ENCODE data around the gene ZFPM1.
A peak's percentile ranks its signal among the peaks of the same experiment; 100 is the strongest.

ZFPM1 gene

DNA sequence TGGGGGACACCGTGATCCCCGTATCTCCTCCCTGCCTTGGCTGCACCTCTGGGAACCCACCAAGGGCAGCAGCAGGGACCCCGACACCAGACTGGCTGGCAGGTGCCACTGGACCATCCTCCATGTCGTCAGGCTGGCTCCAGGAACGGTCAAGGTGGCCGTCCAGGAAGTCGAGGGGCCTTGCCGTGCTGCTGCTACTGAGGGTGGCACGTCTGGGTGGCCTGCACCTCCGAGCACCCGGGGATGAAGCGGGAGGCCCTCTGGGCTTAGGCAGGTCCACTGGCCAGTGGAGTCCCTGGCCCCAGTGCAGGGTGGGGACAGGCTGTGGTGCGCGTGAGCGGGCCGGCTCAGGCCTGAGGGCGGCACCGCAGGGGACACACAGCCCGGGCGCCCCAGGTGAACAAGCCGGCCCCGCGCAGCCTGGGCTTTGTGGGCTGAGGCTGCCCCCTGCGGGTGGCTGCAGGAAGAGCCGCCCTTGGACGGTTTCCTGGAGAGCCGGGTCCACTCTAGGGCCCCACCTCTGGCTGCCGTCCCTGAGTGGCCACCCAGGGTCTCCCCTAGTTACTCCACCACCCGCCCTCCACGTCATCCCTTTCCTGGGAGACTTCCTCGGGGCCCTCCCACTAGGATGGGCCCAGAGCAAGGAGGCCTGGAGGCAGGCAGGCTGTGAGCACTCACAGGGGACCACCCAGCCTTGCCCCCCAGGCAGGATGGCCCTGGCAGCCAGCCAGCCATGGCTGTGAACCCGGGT is 74.3 kb downstream of the ZFPM1 start:
- no peak for TF ChIP-seq ZNF565 (CRISPR knock-in tag; conservative IDR thresholded peaks at IDR 0.05; ENCODE audit: low read depth)
- peak; percentile 88 for ATAC-seq

GRCh38 chr16:88527937-88528743 is 75.1 kb downstream of the ZFPM1 start:
- TF ChIP-seq, protein P1, sequence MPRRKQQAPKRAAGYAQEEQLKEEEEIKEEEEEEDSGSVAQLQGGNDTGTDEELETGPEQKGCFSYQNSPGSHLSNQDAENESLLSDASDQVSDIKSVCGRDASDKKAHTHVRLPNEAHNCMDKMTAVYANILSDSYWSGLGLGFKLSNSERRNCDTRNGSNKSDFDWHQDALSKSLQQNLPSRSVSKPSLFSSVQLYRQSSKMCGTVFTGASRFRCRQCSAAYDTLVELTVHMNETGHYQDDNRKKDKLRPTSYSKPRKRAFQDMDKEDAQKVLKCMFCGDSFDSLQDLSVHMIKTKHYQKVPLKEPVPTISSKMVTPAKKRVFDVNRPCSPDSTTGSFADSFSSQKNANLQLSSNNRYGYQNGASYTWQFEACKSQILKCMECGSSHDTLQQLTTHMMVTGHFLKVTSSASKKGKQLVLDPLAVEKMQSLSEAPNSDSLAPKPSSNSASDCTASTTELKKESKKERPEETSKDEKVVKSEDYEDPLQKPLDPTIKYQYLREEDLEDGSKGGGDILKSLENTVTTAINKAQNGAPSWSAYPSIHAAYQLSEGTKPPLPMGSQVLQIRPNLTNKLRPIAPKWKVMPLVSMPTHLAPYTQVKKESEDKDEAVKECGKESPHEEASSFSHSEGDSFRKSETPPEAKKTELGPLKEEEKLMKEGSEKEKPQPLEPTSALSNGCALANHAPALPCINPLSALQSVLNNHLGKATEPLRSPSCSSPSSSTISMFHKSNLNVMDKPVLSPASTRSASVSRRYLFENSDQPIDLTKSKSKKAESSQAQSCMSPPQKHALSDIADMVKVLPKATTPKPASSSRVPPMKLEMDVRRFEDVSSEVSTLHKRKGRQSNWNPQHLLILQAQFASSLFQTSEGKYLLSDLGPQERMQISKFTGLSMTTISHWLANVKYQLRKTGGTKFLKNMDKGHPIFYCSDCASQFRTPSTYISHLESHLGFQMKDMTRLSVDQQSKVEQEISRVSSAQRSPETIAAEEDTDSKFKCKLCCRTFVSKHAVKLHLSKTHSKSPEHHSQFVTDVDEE (CRISPR knock-in tag; IDR thresholded peaks at IDR 0.05), result no peak
- no peak for TF ChIP-seq BACH2 (CRISPR knock-in tag; IDR thresholded peaks at IDR 0.05; ENCODE audit: borderline replicate concordance)
- TF ChIP-seq ZNF8 (CRISPR knock-in tag; IDR thresholded peaks at IDR 0.05), result no peak
- TF ChIP-seq ZFP30 (CRISPR knock-in tag; IDR thresholded peaks at IDR 0.05), result no peak
- TF ChIP-seq PPARA (CRISPR knock-in tag; IDR thresholded peaks at IDR 0.05; ENCODE audit: borderline replicate concordance), result no peak
- TF ChIP-seq GLIS3 (CRISPR knock-in tag; IDR thresholded peaks at IDR 0.05), result no peak
- no peak for TF ChIP-seq CSDC2 (CRISPR knock-in tag; IDR thresholded peaks at IDR 0.05)
- no peak for TF ChIP-seq ESRRG (CRISPR knock-in tag; IDR thresholded peaks at IDR 0.05)
- TF ChIP-seq, protein P2, sequence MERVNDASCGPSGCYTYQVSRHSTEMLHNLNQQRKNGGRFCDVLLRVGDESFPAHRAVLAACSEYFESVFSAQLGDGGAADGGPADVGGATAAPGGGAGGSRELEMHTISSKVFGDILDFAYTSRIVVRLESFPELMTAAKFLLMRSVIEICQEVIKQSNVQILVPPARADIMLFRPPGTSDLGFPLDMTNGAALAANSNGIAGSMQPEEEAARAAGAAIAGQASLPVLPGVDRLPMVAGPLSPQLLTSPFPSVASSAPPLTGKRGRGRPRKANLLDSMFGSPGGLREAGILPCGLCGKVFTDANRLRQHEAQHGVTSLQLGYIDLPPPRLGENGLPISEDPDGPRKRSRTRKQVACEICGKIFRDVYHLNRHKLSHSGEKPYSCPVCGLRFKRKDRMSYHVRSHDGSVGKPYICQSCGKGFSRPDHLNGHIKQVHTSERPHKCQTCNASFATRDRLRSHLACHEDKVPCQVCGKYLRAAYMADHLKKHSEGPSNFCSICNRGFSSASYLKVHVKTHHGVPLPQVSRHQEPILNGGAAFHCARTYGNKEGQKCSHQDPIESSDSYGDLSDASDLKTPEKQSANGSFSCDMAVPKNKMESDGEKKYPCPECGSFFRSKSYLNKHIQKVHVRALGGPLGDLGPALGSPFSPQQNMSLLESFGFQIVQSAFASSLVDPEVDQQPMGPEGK (CRISPR knock-in tag; IDR thresholded peaks at IDR 0.05; ENCODE audit: borderline replicate concordance), result no peak
- ATAC-seq, result no peak

GRCh38 chr16:88528902-88529318 is 75.8 kb downstream of the ZFPM1 start:
- ATAC-seq, result no peak
- TF ChIP-seq ZFP3 (CRISPR knock-in tag; IDR thresholded peaks at IDR 0.05) (no peak), ISL1 (CRISPR knock-in tag; IDR thresholded peaks at IDR 0.05) (no peak), CSDC2 (CRISPR knock-in tag; IDR thresholded peaks at IDR 0.05) (no peak)

DNA sequence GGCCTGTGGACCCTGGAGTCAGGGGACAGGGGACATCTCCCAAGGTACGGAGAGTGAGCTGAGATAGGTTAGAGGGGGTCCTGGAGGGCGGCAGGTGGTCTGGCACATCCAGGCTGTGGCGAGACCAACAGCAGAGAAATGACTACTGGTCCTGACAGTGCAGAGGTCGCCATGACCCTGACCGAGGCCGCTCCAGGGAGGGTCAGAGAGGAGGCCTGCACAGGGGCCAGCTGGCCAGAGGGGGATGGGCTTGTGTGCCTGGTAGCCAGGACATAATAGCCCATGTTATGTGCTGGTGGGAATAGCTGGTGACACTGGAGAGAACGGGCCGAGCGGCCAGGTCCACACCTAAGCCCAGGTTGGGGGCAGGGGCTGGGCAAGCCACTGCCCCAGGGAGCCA is 76.5 kb downstream of the ZFPM1 start:
- TF ChIP-seq ZNF70 (CRISPR knock-in tag; IDR thresholded peaks at IDR 0.05) (no peak), SNAI2 (CRISPR knock-in tag; IDR thresholded peaks at IDR 0.05) (no peak), CSDC2 (CRISPR knock-in tag; IDR thresholded peaks at IDR 0.05) (no peak)
- no peak for ATAC-seq

- TF ChIP-seq PPARA (CRISPR knock-in tag; IDR thresholded peaks at IDR 0.05; ENCODE audit: borderline replicate concordance) (no peak), ARNTL (CRISPR knock-in tag; IDR thresholded peaks at IDR 0.05; ENCODE audit: borderline replicate concordance, low read depth) (no peak)
- ATAC-seq, result no peak
These were observed 77.2 kb downstream of the ZFPM1 start for GRCh38 chr16:88530051-88530857.

GRCh38 chr16:88530858-88531203 is 77.8 kb downstream of the ZFPM1 start:
- ATAC-seq, result no peak
- TF ChIP-seq ZNF8 (CRISPR knock-in tag; IDR thresholded peaks at IDR 0.05) (no peak), ZFP30 (CRISPR knock-in tag; IDR thresholded peaks at IDR 0.05) (no peak), OSR1 (CRISPR knock-in tag; IDR thresholded peaks at IDR 0.05) (no peak), TCF4 (CRISPR knock-in tag; IDR thresholded peaks at IDR 0.05; ENCODE audit: borderline replicate concordance) (no peak), ZFP3 (CRISPR knock-in tag; IDR thresholded peaks at IDR 0.05) (no peak), ZNF565 (CRISPR knock-in tag; conservative IDR thresholded peaks at IDR 0.05; ENCODE audit: low read depth) (no peak)
- TF ChIP-seq, protein P1 (CRISPR knock-in tag; IDR thresholded peaks at IDR 0.05), result no peak
- TF ChIP-seq, protein P2 (CRISPR knock-in tag; IDR thresholded peaks at IDR 0.05; ENCODE audit: borderline replicate concordance), result no peak
- TF ChIP-seq, protein P3, sequence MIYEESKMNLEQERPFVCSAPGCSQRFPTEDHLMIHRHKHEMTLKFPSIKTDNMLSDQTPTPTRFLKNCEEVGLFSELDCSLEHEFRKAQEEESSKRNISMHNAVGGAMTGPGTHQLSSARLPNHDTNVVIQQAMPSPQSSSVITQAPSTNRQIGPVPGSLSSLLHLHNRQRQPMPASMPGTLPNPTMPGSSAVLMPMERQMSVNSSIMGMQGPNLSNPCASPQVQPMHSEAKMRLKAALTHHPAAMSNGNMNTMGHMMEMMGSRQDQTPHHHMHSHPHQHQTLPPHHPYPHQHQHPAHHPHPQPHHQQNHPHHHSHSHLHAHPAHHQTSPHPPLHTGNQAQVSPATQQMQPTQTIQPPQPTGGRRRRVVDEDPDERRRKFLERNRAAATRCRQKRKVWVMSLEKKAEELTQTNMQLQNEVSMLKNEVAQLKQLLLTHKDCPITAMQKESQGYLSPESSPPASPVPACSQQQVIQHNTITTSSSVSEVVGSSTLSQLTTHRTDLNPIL (CRISPR knock-in tag; IDR thresholded peaks at IDR 0.05; ENCODE audit: low read depth), result no peak
